Neural progenitor cell (in vitro differentiated cells): ENCODE results near the gene SHD. TPM values are rescaled to one million over a fixed set of nuclear protein-coding genes. Genes with fewer than 3 reads are reported as not detected.

ENCODE experiments used
- DNase-seq: peaks from one replicate; pipeline ENCODE4 v3.0.0-alpha.2; 2016; ENCODE audit warnings: low spot score
- H2AFZ ChIP-seq: fragments of 200-600 bp; sonication (generic); replicated peaks from 2 replicates; pipeline ENCODE4 v1.6.1; 2016; ENCODE audit warnings: antibody characterized with exemption
- H3F3A ChIP-seq: fragments of 200-600 bp; sonication (generic); 2 replicates; pipeline ENCODE4 v1.6.1; 2016; ENCODE audit warnings: antibody characterized with exemption, low read depth
- H3K27ac ChIP-seq: fragments of 200-600 bp; sonication (generic); 2 replicates; pipeline ENCODE4 v1.5.1; 2016; ENCODE audit warnings: mild to moderate bottlenecking
- H3K27me3 ChIP-seq: fragments of 200-600 bp; sonication (generic); 2 replicates; pipeline ENCODE4 v1.6.1; 2016; ENCODE audit warnings: mild to moderate bottlenecking, moderate library complexity
- H3K36me3 ChIP-seq: fragments of 200-600 bp; sonication (generic); 2 replicates; pipeline ENCODE4 v1.5.1; 2016
- H3K4me1 ChIP-seq: fragments of 200-600 bp; sonication (generic); 2 replicates; pipeline ENCODE4 v1.6.1; 2016; ENCODE audit warnings: mixed run types
- H3K4me2 ChIP-seq: fragments of 200-600 bp; sonication (generic); 2 replicates; pipeline ENCODE4 v1.6.1; 2016
- H3K4me3 ChIP-seq: fragments of 200-600 bp; sonication (generic); 2 replicates; pipeline ENCODE4 v1.5.1; 2016
- H3K79me2 ChIP-seq: fragments of 200-600 bp; sonication (generic); 2 replicates; pipeline ENCODE4 v1.6.1; 2016; ENCODE audit warnings: low read depth
- H3K9ac ChIP-seq: fragments of 200-600 bp; sonication (generic); 2 replicates; pipeline ENCODE4 v1.6.1; 2016
- H3K9me3 ChIP-seq: fragments of 200-600 bp; sonication (generic); 2 replicates; pipeline ENCODE4 v1.5.1; 2016; ENCODE audit warnings: low read depth
- H4K20me1 ChIP-seq: fragments of 200-600 bp; sonication (generic); 2 replicates; pipeline ENCODE4 v1.6.1; 2016; ENCODE audit warnings: low read depth
- H3K27ac Mint-ChIP-seq: 3 replicates; pipeline ENCODE4 v1.8.0; 2021; ENCODE audit warnings: mixed read lengths
- H3K27me3 Mint-ChIP-seq: 2 replicates; pipeline ENCODE4 v1.8.0; 2022; ENCODE audit warnings: low read depth, mild to moderate bottlenecking, inconsistent platforms, moderate library complexity, mixed read lengths; ENCODE audit not compliant: insufficient read depth
- H3K36me3 Mint-ChIP-seq: 3 replicates; pipeline ENCODE4 v1.8.0; 2021; ENCODE audit warnings: mixed read lengths
- H3K4me1 Mint-ChIP-seq: 3 replicates; pipeline ENCODE4 v1.8.0; 2021; ENCODE audit warnings: mixed read lengths
- H3K4me3 Mint-ChIP-seq: 3 replicates; pipeline ENCODE4 v1.8.0; 2021; ENCODE audit warnings: mild to moderate bottlenecking, moderate library complexity, mixed read lengths
- H3K9me3 Mint-ChIP-seq: 3 replicates; pipeline ENCODE4 v1.8.0; 2020; ENCODE audit warnings: mixed read lengths
- CTCF ChIP-seq: fragments of 200-600 bp; sonication (generic); IDR thresholded peaks from 2 replicates; pipeline ENCODE4 v1.5.1; 2017; ENCODE audit warnings: antibody characterized with exemption, mild to moderate bottlenecking
- EZH2 ChIP-seq: fragments of 200-600 bp; sonication (generic); IDR thresholded peaks from 2 replicates; pipeline ENCODE4 v1.6.1; 2017; ENCODE audit warnings: antibody characterized with exemption, mild to moderate bottlenecking, moderate library complexity
- EZH2phosphoT487 ChIP-seq: fragments of 200-600 bp; sonication (generic); IDR thresholded peaks from 2 replicates; pipeline ENCODE4 v1.6.1; 2017; ENCODE audit warnings: antibody characterized with exemption
- total RNA-seq: library from RNA; depleted of rRNA; stranded (reverse); fragments of >200 nt; gene quantifications from 2 replicates; pipeline ENCODE4 v1.2.3, GENCODE V29; 2015; ENCODE audit warnings: low replicate concordance

SHD gene
- total RNA-seq, 1 donor from 2014 or later = not detected

DNA sequence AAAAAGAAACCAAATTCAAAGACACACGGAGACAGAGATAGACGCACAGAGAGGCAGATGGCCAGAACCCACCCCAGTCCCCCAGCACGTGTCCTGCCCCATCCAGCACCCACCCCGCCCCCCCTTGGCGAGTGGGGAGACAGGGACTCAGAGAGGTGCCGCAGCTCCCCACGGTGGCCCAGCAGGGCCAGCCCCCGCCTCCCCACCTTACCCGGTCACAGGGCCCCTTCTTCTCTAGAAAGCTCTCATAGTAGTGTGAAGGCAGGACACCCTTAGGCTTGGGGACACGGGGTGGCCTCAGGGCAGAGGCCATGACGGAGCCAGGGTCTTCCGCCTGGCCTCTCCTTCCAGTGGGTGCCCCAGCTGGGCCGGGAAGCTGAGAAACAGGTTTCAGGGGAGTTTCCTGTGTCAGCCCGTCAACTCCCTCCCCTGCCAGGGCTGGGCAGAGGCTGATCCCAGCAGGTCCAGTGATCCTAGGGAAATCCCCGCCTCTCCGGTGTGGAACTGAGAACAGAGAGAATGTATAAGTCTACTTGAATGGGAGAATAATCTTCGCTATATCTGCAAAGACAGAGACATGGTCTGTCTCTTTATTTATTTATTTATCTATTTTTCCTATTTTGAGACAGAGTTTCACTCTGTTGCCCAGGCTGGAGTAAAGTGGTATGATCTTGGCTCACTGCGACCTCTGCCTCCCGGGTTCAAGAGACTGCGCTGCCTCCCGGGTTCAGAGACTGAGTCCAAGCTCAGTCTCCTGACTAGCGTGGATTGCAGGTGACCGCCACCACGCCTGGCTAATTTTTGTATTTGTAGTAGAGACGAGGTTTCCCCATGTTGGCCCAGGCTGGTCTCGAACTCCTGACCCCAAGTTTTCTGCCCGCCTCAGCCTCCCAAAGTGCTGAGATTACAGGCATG, 59.6 kb downstream of the SHD start, which contains the start of gene STAP2:
STAP2 (minus strand) TSS at position 387 of the 915 bp plus-strand sequence; CDS start at position 313, 74 bp downstream.
- DNase-seq = peak; percentile 51

More for the DNA sequence above, 59.6 kb downstream of the SHD start, which contains the start of gene STAP2:
- peaks cover 18% of the 10 kb centered on the region for H3K4me1 ChIP-seq
- H3K27me3 Mint-ChIP-seq = peaks cover 18% of the 10 kb centered on the region
- H3F3A ChIP-seq = peaks cover 35% of the 10 kb centered on the region
- H3K27me3 ChIP-seq = peaks cover 9% of the 10 kb centered on the region
- no peaks in the 10 kb centered on the region for H3K36me3 ChIP-seq
- no peaks in the 10 kb centered on the region for H4K20me1 ChIP-seq
- H3K4me2 ChIP-seq = peak within 1 kb of the TSS; percentile 76
- H3K79me2 ChIP-seq = no peaks in the 10 kb centered on the region
- peaks cover 24% of the 10 kb centered on the region for H3K36me3 Mint-ChIP-seq
- TF ChIP-seq EZH2 (no peak), EZH2phosphoT487 (no peak), CTCF (no peak)
- H3K4me1 Mint-ChIP-seq = peaks cover 25% of the 10 kb centered on the region
- peak within 1 kb of the TSS; percentile 88 for H3K27ac Mint-ChIP-seq
- H3K9me3 Mint-ChIP-seq = no peaks in the 10 kb centered on the region
- peak within 1 kb of the TSS; percentile 68 for H3K4me3 Mint-ChIP-seq
- H2AFZ ChIP-seq = peak within 1 kb of the TSS; percentile 58
- no peaks in the 10 kb centered on the region for H3K9me3 ChIP-seq
- H3K9ac ChIP-seq = peak within 1 kb of the TSS; percentile 35
- H3K27ac ChIP-seq = no peak within 1 kb of the TSS
- H3K4me3 ChIP-seq = peak within 1 kb of the TSS; percentile 35

Other genes starting within 250 kb of the SHD start
- 4.0 and 10.0 TPM in 2 replicates for gene ZBTB7A, start 212.4 kb upstream of the SHD start, total RNA-seq
- gene MAP2K2, start 155.1 kb upstream of the SHD start, total RNA-seq = 69.7 and 176 TPM in 2 replicates
- gene CREB3L3, start 125.6 kb upstream of the SHD start, total RNA-seq = 0.06 TPM in 1 of 2 replicates, not detected in the other
- gene SIRT6, start 96.7 kb upstream of the SHD start, total RNA-seq = 20.1 and 27.6 TPM in 2 replicates
- gene ANKRD24, start 96.6 kb upstream of the SHD start, total RNA-seq = 0.15 and 2.3 TPM in 2 replicates
- not detected in 2 replicates for gene EBI3, start 49.7 kb upstream of the SHD start, total RNA-seq
- gene YJU2, start 32.2 kb upstream of the SHD start, total RNA-seq = 8.7 and 17.5 TPM in 2 replicates
- gene TMIGD2, start 23.1 kb downstream of the SHD start, total RNA-seq = 0.19 and 1.3 TPM in 2 replicates
- gene FSD1, start 25.3 kb downstream of the SHD start, total RNA-seq = 48.3 and 104 TPM in 2 replicates
- 5.7 and 6.8 TPM in 2 replicates for gene STAP2, start 59.6 kb downstream of the SHD start, total RNA-seq
- 10.6 and 30.4 TPM in 2 replicates for gene MPND, start 64.3 kb downstream of the SHD start, total RNA-seq
- gene SH3GL1, start 121.3 kb downstream of the SHD start, total RNA-seq = 25.3 and 87.0 TPM in 2 replicates
- 37.5 and 82.1 TPM in 2 replicates for gene CHAF1A, start 123.4 kb downstream of the SHD start, total RNA-seq
- 24.9 and 42.7 TPM in 2 replicates for gene UBXN6, start 178.5 kb downstream of the SHD start, total RNA-seq
- gene HDGFL2, start 193.0 kb downstream of the SHD start, total RNA-seq = 36.0 and 166 TPM in 2 replicates
- gene PLIN4, start 239.2 kb downstream of the SHD start, total RNA-seq = 0.15 TPM in 1 of 2 replicates, not detected in the other